Right atrium auricular region (tissue), 2 donors: Measurements from ENCODE around the gene SALL2. TPM values are rescaled to one million over a fixed set of nuclear protein-coding genes. Genes with fewer than 3 reads are reported as not detected.

Experiments used
- DNase-seq: peaks from one replicate; pipeline ENCODE4 v3.0.0-alpha.2; 2019; ENCODE audit warnings: low spot score
- H3K27ac ChIP-seq, 2 donors: fragments of 200-600 bp; sonication (generic); 1 replicate in 1 of 2; 2 replicates in 1 of 2; pipeline ENCODE4 v1.5.1; 2016 to 2019
- H3K27me3 ChIP-seq, 2 donors: fragments of 200-600 bp; sonication (generic); one replicate each; pipeline versions ENCODE4 v1.5.1 to v1.6.0; 2017 to 2019
- H3K36me3 ChIP-seq: fragments of 200-600 bp; sonication (generic); one replicate; pipeline ENCODE4 v1.5.1; 2016
- H3K4me1 ChIP-seq, 2 donors: fragments of 200-600 bp; sonication (generic); one replicate each; pipeline versions ENCODE4 v1.5.1 to v1.6.0; 2017 to 2019
- H3K4me3 ChIP-seq, 2 donors: fragments of 200-600 bp; sonication (generic); 1 replicate in 1 of 2; 2 replicates in 1 of 2; pipeline ENCODE4 v1.5.1; 2017 to 2019; ENCODE audit warnings: mild to moderate bottlenecking in 1 of 2, moderate library complexity in 1 of 2
- H3K9me3 ChIP-seq, 2 donors: fragments of 200-600 bp; sonication (generic); one replicate each; pipeline ENCODE4 v1.5.1; 2019
- total RNA-seq, 2 donors: library from RNA; depleted of rRNA; stranded (reverse); fragments of >200 nt; gene quantifications; one replicate each; pipeline ENCODE4 v1.1.0, GENCODE V29; 2016
- TF ChIP-seq, protein P1 (sequence below), 2 donors: fragments of 200-600 bp; sonication (generic); IDR thresholded peaks; one replicate each; pipeline ENCODE4 v1.5.1; 2019; ENCODE audit warnings: antibody characterized with exemption in 2 of 2

SALL2 gene
- 10 to 100 TPM in 1 of 2 donors, 1 to 10 TPM in 1; 4.9 to 15.7 TPM for total RNA-seq

DNA sequence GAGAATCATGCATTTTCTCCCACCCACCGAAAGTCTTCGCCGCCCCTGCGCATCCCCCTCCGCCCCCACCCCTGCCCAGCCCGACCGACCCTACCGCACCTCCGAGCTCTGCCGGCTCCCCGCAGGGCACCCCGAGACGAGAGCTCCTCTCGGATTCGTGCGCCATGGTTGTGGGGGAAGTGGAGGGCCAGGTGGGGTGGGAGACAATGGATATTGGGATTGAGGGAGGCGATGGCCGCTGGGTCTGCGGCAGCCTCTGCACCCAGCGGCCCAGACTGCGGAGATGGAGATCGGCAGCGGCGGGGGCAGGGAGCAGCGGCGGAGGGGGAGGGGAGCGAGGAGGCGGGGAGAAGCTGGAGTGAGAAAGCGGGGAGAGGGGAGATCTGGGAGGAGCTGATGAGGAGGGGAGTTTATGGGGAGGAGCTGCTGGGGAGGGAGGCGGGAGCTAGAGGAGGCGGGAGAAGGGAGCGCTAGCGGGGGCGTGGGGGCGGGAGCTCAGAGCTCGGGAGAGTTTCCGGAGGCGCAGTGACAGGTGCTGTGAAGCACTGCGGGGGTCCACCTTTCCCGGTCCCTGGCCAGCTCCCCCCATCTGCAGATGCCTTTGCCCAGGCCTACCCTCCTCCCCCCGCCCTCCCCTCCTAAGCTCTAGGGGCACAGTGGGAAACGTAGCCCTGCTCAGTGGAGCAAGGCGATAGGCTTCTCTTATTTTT is at the start of gene SALL2:
TSS of gene SALL2 (minus strand) at position 385 of the 710 bp plus-strand sequence. CDS start at position 166, 219 bp downstream.
- Histone ChIP-seq H3K36me3 (no peaks in the 10 kb centered on the region), H3K27me3 (no peaks in the 10 kb centered on the region), H3K4me3 (peak within 1 kb of the TSS; percentile 86 to 89), H3K9me3 (no peaks in the 10 kb centered on the region), H3K4me1 (peaks cover 0 to 14% of the 10 kb centered on the region in 2 donors), H3K27ac (peak within 1 kb of the TSS; percentile 67 to 83)
- TF ChIP-seq, protein P1, sequence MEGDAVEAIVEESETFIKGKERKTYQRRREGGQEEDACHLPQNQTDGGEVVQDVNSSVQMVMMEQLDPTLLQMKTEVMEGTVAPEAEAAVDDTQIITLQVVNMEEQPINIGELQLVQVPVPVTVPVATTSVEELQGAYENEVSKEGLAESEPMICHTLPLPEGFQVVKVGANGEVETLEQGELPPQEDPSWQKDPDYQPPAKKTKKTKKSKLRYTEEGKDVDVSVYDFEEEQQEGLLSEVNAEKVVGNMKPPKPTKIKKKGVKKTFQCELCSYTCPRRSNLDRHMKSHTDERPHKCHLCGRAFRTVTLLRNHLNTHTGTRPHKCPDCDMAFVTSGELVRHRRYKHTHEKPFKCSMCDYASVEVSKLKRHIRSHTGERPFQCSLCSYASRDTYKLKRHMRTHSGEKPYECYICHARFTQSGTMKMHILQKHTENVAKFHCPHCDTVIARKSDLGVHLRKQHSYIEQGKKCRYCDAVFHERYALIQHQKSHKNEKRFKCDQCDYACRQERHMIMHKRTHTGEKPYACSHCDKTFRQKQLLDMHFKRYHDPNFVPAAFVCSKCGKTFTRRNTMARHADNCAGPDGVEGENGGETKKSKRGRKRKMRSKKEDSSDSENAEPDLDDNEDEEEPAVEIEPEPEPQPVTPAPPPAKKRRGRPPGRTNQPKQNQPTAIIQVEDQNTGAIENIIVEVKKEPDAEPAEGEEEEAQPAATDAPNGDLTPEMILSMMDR (IDR thresholded peaks at IDR 0.05): no peak
- peak; percentile 69 for DNase-seq

DNA sequence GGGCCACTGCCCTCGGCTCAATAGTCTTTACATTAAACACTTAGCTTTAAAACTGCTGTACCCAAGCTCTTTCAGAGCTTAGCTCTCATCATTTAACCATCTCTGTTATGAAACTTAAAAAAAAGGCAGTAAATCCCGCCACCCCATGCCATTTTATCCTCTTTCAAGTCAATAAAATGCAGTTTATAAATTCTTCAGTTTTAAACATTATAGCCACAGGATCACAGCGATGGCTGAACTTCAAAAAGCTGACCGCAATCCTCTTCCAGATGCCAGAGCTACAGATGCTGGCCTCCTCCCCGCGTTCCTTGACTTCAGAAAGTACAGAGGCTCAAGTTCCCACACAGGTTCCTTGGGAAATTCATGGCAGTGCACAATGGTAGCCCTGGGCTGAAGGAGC is 49.5 kb upstream of the SALL2 start:
- H3K27ac ChIP-seq: no peak overlapping the region
- H3K36me3 ChIP-seq: no peaks in the 10 kb centered on the region
- no peaks in the 10 kb centered on the region for H3K4me1 ChIP-seq
- H3K4me3 ChIP-seq: no peak overlapping the region
- TF ChIP-seq, protein P1 (IDR thresholded peaks at IDR 0.05): no peak
- peaks cover 0 to 11% of the 10 kb centered on the region in 2 donors for H3K9me3 ChIP-seq
- H3K27me3 ChIP-seq: no peaks in the 10 kb centered on the region
- DNase-seq: no peak

DNA sequence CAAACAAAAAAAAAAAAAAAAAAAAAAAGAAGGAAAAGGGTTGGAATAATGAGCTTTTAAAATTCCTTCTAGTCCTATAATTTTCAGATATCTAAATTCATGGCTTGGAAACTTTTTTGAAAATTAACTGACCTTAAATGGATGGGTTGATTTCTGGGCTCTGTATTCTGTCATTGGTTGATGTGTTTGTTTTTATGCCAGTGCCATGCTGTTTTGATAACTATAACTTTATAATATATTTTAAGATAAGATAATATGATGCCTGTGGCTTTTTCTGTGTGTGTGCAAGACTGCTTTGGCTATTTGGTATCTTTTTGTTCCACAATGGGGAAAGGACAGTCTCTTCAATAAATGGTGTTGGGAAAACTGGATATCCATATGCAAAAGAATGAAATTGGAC is 46.5 kb upstream of the SALL2 start:
- H3K36me3 ChIP-seq: no peaks in the 10 kb centered on the region
- peaks cover 0 to 11% of the 10 kb centered on the region in 2 donors for H3K9me3 ChIP-seq
- no peak overlapping the region for H3K27ac ChIP-seq
- DNase-seq: no peak
- no peaks in the 10 kb centered on the region for H3K4me1 ChIP-seq
- TF ChIP-seq, protein P1 (IDR thresholded peaks at IDR 0.05): no peak
- no peaks in the 10 kb centered on the region for H3K27me3 ChIP-seq
- H3K4me3 ChIP-seq: no peak overlapping the region

DNA sequence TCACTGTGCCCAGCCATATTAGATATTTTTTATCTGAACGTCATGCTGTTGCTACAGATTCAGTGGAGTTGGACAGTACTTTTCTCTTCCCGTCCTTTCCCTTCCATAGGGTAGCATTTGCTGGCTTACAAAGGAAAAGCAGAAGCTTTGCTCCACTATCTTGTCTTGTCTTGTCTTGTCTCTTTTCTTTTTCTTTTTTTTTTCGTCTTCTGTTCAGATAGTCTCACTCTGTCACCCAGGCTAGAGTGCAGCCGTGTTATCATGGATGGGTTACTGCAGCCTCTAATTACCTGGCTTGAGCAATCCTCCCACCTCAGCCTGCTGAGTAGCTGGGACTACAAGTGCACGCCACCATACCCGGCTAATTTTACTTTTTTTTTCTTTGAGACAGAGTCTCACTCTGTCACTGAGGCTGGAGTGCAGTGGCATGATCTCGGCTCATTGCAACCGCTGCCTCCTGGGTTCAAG is 32.6 kb upstream of the SALL2 start:
- H3K4me3 ChIP-seq: no peak overlapping the region
- no peaks in the 10 kb centered on the region for H3K9me3 ChIP-seq
- no peak overlapping the region for H3K27ac ChIP-seq
- TF ChIP-seq, protein P1 (IDR thresholded peaks at IDR 0.05): no peak
- no peaks in the 10 kb centered on the region for H3K36me3 ChIP-seq
- DNase-seq: no peak
- H3K27me3 ChIP-seq: no peaks in the 10 kb centered on the region
- H3K4me1 ChIP-seq: no peaks in the 10 kb centered on the region

DNA sequence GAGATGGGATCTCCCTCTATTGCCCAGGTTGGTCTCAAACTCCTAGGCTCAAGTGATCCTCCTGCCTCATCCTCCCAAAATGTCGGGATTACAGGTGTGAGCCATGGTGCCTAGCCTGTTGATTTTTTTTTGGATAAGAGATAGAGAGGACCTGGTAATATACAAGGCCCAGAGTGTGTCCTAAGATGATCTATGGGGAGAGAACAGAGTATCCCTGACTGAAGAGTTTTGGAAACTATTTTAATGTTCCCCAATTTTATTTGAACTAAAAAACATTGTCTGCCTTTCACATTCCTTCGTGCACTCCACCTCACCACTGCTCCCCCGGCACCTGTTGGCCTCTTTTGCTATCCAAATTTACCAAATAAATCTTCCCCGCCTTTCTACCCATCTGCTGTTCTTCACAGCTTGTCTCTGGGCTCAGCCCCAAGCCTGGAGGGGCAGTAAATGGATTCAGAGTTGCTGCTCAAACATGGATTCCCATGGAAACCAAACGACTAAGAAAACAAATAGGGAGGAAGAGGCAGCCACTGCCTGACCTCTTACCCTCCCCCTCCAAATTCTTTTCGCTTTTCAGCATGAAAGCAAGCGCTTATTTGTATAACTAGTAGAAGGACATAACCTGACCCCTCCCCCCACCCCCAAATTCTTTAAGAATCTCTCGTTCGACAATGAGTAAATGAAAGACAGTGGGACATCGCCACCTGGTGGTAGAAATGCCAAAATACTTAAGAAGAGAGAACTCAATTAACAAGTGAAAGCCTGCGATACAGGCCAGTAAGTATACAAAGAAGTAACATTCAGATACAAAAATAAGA is 31.1 kb upstream of the SALL2 start:
- Histone ChIP-seq H3K36me3 (no peaks in the 10 kb centered on the region), H3K27me3 (no peaks in the 10 kb centered on the region), H3K4me3 (peak overlapping the region; percentile 24 to 38), H3K27ac (peak overlapping the region; percentile 53 to 57), H3K4me1 (no peaks in the 10 kb centered on the region), H3K9me3 (no peaks in the 10 kb centered on the region)
- TF ChIP-seq, protein P1 (IDR thresholded peaks at IDR 0.05): peak; percentile 60 to 80
- DNase-seq: peak; percentile 81
